GM21723 (cell line): ENCODE results near the gene FAM78A.
A peak's percentile ranks its signal among the peaks of the same experiment; 100 is the strongest.
"Not testable (repeated sequence)": the region's sequence is repeated elsewhere in the genome, so short reads cannot be mapped to it uniquely, and the experiment has no call there.

Experiments
- ATAC-seq: cut with Tn5 transposase; IDR thresholded peaks from one replicate; pipeline ENCODE4 v1.9.1; 2021; ENCODE audit warnings: mild to moderate bottlenecking, moderate library complexity; ENCODE audit not compliant: unreplicated experiment

FAM78A gene

GRCh38 chr9:131282688-131283422 lies 6.5 kb upstream of the FAM78A start:
- ATAC-seq: no peak

DNA sequence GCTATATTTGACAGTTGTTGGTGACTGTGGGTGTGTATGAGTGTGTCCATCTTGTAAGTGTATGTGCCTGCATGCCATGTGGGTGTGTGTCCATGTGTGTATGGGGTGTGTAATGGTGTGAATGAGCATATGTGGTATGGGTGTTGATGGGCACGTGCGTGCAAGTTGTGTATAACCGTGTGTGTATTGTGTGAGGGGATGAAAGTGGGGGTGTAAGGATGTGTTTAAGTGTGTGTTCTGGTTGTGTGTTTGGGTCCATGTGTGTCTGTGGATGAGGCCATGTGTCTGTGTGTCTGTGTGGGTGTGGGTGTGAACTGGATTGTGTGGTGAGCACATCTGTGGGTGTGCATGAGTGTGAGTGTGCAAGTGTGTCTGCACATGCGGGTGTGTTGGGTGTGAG lies 5.9 kb upstream of the FAM78A start:
- ATAC-seq: no peak

DNA sequence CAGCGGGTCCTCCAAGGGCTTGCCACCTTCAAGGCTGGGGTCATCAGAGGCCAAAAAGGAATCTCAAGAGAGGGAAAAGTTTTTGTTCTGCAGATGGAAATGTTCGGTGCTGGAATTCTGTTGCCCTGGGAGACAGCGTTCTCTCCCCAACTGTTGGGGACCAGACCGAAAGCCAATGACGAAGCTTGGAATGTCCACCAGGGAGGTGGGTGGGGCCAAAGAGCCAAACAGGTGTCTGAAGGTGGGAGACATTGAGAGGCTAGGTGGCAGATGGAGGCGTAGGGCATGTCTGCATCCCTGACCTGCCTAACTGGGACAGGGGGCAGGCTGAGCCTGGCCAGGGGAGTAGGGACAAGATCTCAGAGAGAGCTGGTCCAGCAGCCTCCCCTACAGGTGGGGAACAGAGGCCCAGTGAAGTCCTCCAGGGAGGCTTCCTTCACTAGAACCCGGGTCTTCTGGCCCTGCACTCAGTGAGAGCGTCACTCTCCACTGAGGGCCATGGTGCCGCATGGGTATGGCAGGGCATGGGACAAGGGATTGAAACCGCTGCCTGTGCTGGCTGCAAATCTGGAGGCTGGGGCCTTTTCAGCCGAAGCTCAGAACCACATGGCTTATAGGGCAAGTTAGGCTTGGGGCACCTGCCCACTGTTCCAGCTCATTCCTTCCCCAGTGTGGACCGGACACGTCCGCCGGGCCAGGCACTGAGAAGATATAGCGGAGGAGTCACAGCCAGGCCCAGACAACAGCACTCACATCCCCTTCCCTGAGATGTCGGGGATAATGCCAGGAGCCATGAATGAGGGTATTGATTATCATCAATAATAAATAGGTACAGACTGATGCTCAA lies 5.0 kb upstream of the FAM78A start:
- no peak for ATAC-seq

DNA sequence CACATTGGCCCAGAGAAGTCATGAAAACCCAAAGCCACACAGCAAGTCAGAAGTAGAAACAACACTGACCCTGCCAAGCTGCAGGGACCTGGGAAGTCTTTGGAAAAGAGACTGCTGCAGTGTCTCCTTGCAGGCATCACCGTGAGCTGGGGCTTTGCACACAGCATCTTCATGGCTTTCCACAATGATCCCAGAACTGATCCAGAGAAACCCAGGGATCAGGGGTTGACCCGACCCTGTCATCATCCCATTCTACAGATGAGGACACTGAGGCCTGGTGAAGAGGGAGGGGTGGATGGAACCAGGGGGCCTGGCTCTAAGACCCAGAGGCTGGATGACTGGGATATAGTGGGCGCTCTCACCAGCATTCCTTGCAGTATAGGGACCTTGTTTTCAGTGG lies 4.3 kb upstream of the FAM78A start:
- ATAC-seq: no peak

- no peak for ATAC-seq
Measured at GRCh38 chr9:131279863-131280570, 3.7 kb upstream of the FAM78A start.

- no peak for ATAC-seq
Measured at GRCh38 chr9:131279196-131279862, 3.0 kb upstream of the FAM78A start.

- no peak for ATAC-seq
Measured at GRCh38 chr9:131278702-131279111, 2.4 kb upstream of the FAM78A start.

DNA sequence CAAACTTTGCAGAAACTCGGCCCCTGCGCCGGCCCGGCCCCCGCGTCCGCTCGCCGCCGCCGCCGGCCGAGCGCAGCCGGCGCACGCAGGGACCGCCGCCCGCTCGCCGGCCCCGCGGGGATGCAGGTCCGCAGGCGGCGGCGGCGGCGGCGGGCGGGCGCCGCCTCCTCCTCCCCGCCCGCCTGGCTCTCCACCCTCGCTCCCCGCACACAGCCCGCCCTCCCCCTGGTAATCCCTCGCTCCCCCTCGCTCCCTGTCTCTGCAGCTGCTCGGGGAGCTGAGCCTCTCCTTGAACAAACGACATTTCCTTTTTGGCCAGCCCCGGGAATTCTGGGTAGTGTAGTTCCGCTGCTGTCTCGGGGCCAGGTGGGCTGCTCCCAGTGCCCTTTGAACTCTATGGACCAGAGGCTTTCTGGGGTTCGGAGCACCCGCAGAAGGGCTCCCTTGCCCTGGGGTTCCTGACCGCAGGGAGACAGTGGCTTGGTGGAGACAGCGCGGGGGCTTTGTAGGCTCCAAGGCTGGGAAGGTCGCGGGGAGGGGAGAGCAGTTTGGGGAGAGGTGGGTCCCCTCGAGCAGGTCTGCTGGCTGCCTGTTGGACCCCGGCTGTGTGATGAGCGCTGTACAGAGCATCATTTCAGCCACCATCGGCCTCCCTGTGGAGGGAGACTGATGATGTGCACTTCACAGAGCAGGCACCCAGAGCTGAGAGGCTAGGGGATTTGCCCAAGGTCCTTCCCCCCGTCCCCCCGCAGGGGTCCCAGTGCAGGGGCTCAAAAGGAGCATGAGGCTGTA lies 1.8 kb upstream of the FAM78A start:
- no peak for ATAC-seq

- ATAC-seq: no peak
Measured at GRCh38 chr9:131277287-131277909, 1.1 kb upstream of the FAM78A start.

DNA sequence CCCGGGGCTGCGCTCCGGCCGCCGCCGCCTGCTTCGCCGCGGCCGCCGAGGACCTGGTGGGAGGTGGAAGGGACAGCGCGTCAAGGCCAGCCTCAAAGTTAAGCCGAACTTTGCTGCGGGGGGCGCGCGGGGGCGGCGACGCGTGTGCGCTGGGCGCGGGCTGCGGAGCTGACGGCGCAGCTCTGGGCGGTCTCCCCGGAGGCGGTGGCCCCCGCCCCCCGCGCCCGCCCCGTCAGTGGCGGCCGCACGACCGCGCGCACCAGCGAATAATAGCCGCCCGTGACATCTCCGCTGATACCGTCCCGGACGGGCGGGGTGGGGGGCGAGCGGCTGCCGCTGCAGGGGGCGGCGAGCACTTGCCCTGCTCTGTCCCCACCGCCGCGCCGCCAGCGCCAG lies 579 bp upstream of the FAM78A start:
- no peak for ATAC-seq

GRCh38 chr9:131275332-131276093 lies 797 bp downstream of the FAM78A start:
- ATAC-seq: no peak

DNA sequence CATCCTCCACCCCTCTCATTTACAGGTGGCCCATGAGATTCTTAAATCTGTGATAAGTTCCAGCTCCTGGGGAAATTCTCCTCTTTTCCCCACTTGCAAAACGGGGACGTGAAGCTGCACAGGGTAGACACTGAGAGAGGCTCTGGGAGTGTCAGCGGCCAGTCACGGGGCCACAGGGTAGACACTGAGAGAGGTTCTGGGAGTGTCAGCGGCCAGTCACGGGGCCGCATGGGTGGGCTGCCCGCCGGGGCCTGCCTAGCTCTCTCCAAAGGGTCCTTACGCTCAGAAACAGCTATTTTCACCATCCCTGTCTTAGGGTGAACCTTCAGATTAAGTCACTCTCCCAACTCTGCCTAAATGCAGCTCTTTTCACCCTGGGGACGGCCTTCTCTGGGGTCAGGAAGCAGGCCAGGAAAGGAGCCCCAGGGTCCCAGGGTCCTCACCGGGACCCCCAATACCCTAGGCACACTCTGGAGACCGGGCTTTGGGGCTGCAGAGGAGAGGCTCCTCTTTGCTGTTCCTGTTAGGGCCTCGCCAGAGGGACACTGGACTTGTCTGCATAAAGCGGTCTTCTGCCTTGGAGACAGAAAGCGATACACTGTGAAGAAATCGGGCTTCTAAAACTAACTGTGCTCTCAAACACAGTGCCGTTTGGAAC lies 1.5 kb downstream of the FAM78A start:
- ATAC-seq: peak; percentile 28

- ATAC-seq: no peak
Measured at GRCh38 chr9:131273856-131274673, 2.2 kb downstream of the FAM78A start.

DNA sequence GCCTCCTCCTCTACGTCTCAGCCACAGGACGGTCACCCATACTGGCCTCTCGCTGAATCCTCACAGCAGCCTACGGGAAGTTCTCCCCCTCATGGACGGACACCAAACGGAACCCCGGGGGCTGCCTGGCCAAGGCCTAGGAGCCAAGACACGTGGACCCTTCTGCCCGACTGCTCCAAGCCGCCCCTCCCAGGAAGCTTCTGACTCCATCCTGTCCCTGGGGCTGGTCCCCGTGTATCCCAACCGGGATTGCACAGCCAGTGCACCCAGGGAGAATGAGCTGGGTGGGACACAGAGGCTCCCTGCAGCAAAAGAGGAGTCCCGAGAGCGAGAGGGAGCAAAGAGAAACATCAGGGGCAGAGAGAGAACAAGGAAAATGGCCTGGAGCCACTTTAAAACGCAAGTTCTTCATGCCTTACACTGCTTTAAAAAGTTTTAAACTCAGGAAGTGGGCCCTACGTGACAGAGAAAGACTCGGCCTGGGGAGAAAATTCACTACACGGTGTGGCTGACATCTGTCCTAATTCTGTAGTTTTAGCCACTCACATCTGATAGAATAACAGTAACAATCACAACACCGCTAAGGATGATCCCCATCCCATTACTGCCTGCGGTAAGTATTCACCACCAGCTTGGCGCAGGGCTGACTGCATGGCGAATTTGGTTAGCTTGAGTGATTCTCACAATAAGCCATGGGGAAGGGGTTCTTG lies 3.0 kb downstream of the FAM78A start:
- ATAC-seq: no peak

- no peak for ATAC-seq
Measured at GRCh38 chr9:131272212-131272611, 4.1 kb downstream of the FAM78A start.

DNA sequence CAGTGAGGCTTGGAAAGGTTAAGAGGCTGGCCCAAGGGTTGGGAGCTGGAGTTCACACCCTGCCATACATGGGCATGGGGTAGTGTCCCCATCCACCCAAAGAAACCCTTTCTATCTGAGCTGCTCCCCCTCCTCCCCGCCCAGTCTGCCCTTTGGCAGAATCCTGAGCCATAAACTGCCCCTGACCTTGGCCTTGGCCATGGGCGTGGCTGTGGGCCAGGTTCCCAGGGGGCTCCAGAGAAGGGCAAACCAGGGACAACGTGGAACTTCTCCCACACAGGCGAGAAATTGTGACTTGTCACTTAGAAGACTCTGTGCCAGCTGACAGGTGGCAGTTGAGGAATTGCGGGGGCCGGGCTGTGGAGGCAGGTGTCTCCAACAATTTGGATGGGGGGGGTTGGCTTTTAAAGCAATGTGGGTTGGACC lies 4.8 kb downstream of the FAM78A start:
- ATAC-seq: no peak

DNA sequence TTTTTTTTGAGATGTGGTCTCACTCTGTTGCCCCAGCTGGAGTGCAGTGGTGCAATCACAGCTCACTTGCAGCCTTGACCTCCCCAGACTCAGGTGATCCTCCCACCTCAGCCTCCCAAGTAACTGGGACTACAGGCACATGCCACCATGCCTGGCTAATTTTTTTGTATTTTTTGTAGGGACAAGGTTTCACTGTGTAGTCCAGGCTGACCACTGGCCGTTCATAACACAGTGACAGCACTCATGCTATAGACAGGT lies 5.4 kb downstream of the FAM78A start:
- ATAC-seq: not testable (repeated sequence)
